Heart right ventricle (tissue), 16 donors: ENCODE results near the gene COL26A1. TPM values are rescaled to one million over a fixed set of nuclear protein-coding genes. Genes with fewer than 3 reads are reported as not detected.
"Not testable (repeated sequence)": the region's sequence is repeated elsewhere in the genome, so short reads cannot be mapped to it uniquely, and the experiment has no call there.

Source experiments
- ATAC-seq, 8 donors: fragments of 200-7000 bp; cut with Tn5 transposase; one replicate each; pipeline ENCODE4 v1.9.1; 2020; ENCODE audit warnings: mild to moderate bottlenecking in 8 of 8, moderate library complexity in 8 of 8, moderate number of reproducible peaks in 1 of 8
- DNase-seq, 2 donors: peaks; one replicate each; pipeline ENCODE4 v3.0.0-alpha.2; 2020
- H3K27ac ChIP-seq, 10 donors: fragments of 200-600 bp; sonication (generic) in 2 of 10; one replicate each; pipeline versions ENCODE4 v1.5.0 to v1.8.0; 2020 to 2022; ENCODE audit warnings: mild to moderate bottlenecking in 3 of 10
- H3K27me3 ChIP-seq, 7 donors: fragments of 200-600 bp; one replicate each; pipeline ENCODE4 v1.8.0; 2021 to 2022; ENCODE audit warnings: mild to moderate bottlenecking in 2 of 7
- H3K36me3 ChIP-seq, 9 donors: fragments of 200-600 bp; sonication (generic) in 1 of 9; one replicate each; pipeline versions ENCODE4 v1.5.0 to v1.8.0; 2020 to 2022; ENCODE audit warnings: mild to moderate bottlenecking in 2 of 9
- H3K4me1 ChIP-seq, 9 donors: fragments of 200-600 bp; sonication (generic) in 1 of 9; one replicate each; pipeline versions ENCODE4 v1.5.0 to v1.8.0; 2020 to 2022; ENCODE audit warnings: mild to moderate bottlenecking in 4 of 9
- H3K4me3 ChIP-seq, 10 donors: fragments of 200-600 bp; sonication (generic) in 2 of 10; one replicate each; pipeline versions ENCODE4 v1.5.0 to v1.8.0; 2020 to 2022; ENCODE audit warnings: mild to moderate bottlenecking in 7 of 10, moderate library complexity in 2 of 10
- H3K9me3 ChIP-seq, 11 donors: fragments of 200-600 bp in 10 of 11; sonication (generic) in 2 of 11; one replicate each; pipeline versions ENCODE4 v1.5.0 to v1.8.0; 2013 to 2022; ENCODE audit warnings: mild to moderate bottlenecking in 2 of 11, control low read depth in 1 of 11, moderate library complexity in 1 of 11
- WGBS, 2 donors: extraction: QIAGEN DNeasy Blood & Tissue Kit; methylation state at CpG; one replicate each; pipeline ENCODE4 v1.1.7; 2013; ENCODE audit warnings: inconsistent platforms in 1 of 2; 5-methylcytosine and 5-hydroxymethylcytosine counted together
- intact Hi-C, 10 donors: fragments of 100-400 bp; cut with DNase I; formaldehyde crosslinking; loops; one replicate each; pipeline versions ENCODE4 v1.11.1 to v1.14.2; 2022
- polyA plus RNA-seq, 2 donors: library from polyadenylated mRNA; stranded (reverse); fragments of 200-250 nt; gene quantifications; one replicate each; pipeline ENCODE4 v1.2.3, GENCODE V29; 2013
- total RNA-seq, 10 donors: library from RNA; stranded (reverse); fragmentation: NEBNext Ultra II Directional in 3 of 10; extraction: Animal tissue kit (Norgen Biotek cat#: 25700) in 3 of 10; gene quantifications; one replicate each; pipeline versions ENCODE4 v1.2.1 to v1.2.4, GENCODE V29; 2021 to 2023
- TF ChIP-seq, protein P1 (sequence below), 9 donors: fragments of 200-600 bp; sonication (generic) in 2 of 9; IDR thresholded peaks; one replicate each; pipeline versions ENCODE4 v1.5.0 to v1.8.0; 2021 to 2022; ENCODE audit warnings: antibody characterized with exemption in 9 of 9, mild to moderate bottlenecking in 5 of 9, moderate library complexity in 1 of 9
- donor health status: Arrhythmogenic right ventricular cardiomyopathy.
- donor health status: ischemic (EF 13 %, LVEDD 7.1; RV severe dilation, severe dysfunction).
- donor health status: healthy with polysubstance abuse.
- donor health status: DM: no; HTN: yes; CAD: no.
- donor health status: DM: no; HTN: no; CAD: no.
- donor health status: ischemic (EF 25% LVEDD 6.9; RV normal size, moderate dysfunction).
- donor health status: ischemic (EF 25% LVEDD 5.7; RV mildly dilated, moderate dysfunction).
- donor health status: healthy.
- donor health status: DM: yes; HTN: yes; CAD: no.
- donor health status: Ischemic cardiomyopathy.
- donor health status: ischemic (EF 35%, LVEDD 5.7; RV mildly dilated, moderate dysfunction).
- donor health status: nonischemic (EF 11% LVEDD 7.7; RV severe dilation, severe dysfunction).
- donor health status: DM: yes; HTN: yes; CAD: no.
- donor health status: PGD.
- donor health status: ischemic (EF 29% LVEDD 5.4; RV normal size, mild dysfunction).
- donor health status: nonischemic (EF 23%, LVEDD 6.1; RV moderate dilation, normal function).

Gene COL26A1
- total and polyA plus RNA-seq, 12 donors, result 0.07 to 0.50 TPM; not detected in 10

DNA sequence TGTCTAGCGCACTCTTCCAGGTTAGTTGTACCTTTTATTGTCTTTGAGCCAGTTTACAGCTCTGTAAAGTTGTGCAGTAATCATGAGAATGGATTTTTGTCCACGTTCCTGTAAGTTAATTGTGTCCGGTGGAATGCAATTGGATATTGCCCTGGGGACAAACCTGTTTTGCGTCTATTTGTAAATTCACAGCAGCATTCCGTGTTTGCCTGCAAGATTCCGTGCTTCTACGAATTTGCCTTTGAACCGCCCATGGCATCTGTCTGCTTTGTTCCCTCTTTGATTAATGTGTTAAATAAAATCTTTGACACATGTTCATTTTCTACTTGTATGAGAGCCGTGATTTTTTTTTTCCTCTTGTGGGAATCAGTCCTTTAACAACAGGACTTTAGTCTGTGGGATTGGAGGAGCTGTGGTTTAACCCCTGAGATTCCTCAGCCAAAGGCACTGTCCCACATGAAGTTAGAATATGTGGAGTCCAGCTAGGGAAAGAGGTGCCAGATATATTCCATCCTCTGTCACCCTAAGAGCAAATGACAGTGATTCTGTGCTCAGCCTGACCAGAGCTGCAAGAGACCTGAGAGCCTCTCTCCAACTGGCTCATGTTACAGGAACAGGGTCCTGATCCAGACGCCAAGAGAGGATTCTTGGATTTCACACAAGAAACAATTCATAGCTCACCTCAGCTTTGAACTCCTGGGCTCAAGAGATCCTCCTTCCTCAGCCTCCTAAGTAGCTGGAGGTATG lies 126.3 kb downstream of the COL26A1 start:
- Histone ChIP-seq H3K4me1 (no peaks in the 10 kb centered on the region), H3K27ac (no peak overlapping the region), H3K36me3 (no peaks in the 10 kb centered on the region), H3K27me3 (peaks cover 0 to 77% (median 17%) of the 10 kb centered on the region in 7 donors), H3K4me3 (no peak overlapping the region), H3K9me3 (no peaks in the 10 kb centered on the region)
- intact Hi-C loops, result no loop called here
- no peak for DNase-seq
- TF ChIP-seq, protein P1, sequence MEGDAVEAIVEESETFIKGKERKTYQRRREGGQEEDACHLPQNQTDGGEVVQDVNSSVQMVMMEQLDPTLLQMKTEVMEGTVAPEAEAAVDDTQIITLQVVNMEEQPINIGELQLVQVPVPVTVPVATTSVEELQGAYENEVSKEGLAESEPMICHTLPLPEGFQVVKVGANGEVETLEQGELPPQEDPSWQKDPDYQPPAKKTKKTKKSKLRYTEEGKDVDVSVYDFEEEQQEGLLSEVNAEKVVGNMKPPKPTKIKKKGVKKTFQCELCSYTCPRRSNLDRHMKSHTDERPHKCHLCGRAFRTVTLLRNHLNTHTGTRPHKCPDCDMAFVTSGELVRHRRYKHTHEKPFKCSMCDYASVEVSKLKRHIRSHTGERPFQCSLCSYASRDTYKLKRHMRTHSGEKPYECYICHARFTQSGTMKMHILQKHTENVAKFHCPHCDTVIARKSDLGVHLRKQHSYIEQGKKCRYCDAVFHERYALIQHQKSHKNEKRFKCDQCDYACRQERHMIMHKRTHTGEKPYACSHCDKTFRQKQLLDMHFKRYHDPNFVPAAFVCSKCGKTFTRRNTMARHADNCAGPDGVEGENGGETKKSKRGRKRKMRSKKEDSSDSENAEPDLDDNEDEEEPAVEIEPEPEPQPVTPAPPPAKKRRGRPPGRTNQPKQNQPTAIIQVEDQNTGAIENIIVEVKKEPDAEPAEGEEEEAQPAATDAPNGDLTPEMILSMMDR (IDR thresholded peaks at IDR 0.05), result no peak
- ATAC-seq, result no peak
- 47 to 49% methylated on average over 10 of the region's 10 CpGs for WGBS, 2 donors

DNA sequence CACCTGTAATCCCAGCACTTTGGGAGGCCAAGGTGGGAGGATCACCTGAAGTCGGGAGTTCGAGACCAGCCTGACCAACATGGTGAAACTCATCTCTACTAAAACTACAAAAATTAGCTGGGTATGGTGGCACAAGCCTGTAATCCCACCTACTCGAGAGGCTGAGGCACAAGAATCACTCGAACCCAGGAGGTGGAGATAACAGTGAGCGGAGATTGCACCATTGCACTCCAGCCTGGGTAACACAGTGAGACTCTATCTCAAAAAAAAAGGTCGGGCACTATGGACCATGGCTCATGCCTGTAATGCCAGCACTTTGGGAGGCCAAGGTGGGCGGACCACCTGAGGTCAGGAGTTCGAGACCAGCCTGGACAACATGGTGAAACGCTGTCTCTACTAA lies 127.8 kb downstream of the COL26A1 start:
- H3K4me3 ChIP-seq, H3K9me3 ChIP-seq, intact Hi-C loops, H3K4me1 ChIP-seq, ATAC-seq, H3K36me3 ChIP-seq, H3K27ac ChIP-seq, DNase-seq: not testable (repeated sequence)
- 86 to 88% methylated on average over 9 of the region's 9 CpGs for WGBS, 2 donors
- H3K27me3 ChIP-seq, result peaks cover 0 to 78% (median 18%) of the 10 kb centered on the region in 7 donors

DNA sequence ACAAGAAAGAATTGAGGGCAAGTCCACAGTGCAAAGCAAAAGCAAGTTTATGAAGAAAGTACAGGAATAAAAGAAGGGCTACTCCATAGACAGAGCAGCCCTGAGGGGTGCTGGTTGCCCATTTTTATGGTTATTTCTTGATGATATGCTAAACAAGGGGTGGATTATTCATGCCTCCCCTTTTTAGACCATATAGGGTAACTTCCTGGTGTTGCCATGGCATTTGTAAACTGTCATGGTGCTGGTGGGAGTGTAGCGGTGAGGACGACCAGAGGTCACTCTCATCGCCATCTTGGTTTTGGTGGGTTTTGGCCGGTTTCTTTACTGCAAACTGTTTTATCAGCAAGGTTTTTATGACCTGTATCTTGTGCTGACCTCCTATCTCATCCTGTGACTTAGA lies 128.8 kb downstream of the COL26A1 start:
- H3K36me3 ChIP-seq, ATAC-seq, H3K27ac ChIP-seq, H3K9me3 ChIP-seq, H3K4me1 ChIP-seq, intact Hi-C loops, DNase-seq, H3K4me3 ChIP-seq: not testable (repeated sequence)
- 81 to 83% methylated on average over 4 of the region's 4 CpGs for WGBS, 2 donors
- peaks cover 0 to 68% (median 18%) of the 10 kb centered on the region in 7 donors for H3K27me3 ChIP-seq

DNA sequence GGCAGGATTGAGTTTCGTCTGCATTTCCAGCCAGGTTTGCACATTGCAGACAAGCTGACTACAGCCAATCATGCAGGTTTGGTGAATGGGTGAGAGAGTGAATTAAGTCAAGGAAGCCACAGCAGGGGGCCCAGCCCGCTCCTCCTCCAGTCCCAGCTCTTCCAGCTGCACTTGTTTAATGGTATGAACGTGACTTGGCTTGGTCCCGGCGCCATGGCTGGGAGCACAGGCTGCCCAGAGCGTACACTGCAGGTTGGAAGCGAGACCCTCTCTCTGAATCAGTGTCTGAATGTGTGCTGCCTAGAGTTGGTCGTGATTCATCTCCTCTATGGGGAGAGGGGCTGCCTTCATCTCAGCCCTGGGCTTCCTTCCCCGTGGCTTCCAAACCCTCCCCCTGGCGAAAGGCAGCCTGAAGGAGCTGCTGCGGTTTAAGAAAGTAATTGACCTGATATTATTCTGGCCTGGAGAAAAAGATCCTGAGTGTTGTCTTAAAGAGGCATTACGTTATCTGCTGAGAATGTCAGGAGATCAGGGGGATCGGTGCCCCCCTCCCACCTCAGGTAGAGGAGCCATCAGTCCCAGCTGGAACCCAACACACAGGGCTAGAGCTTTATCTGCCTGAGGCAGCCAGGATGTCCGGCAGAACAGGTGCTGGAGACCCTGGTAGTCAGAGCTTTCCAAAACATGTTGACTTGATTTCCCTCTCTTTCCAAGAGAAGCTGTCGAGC lies 132.1 kb downstream of the COL26A1 start:
- TF ChIP-seq, protein P1 (IDR thresholded peaks at IDR 0.05), result no peak
- ATAC-seq, result no peak
- Histone ChIP-seq H3K36me3 (no peaks in the 10 kb centered on the region), H3K4me3 (no peak overlapping the region), H3K4me1 (no peaks in the 10 kb centered on the region), H3K9me3 (no peaks in the 10 kb centered on the region), H3K27ac (no peak overlapping the region), H3K27me3 (peaks cover 0 to 44% (median 14%) of the 10 kb centered on the region in 7 donors)
- 47 to 49% methylated on average over 15 of the region's 15 CpGs for WGBS, 2 donors
- no peak for DNase-seq
- intact Hi-C loops, result no loop called here

DNA sequence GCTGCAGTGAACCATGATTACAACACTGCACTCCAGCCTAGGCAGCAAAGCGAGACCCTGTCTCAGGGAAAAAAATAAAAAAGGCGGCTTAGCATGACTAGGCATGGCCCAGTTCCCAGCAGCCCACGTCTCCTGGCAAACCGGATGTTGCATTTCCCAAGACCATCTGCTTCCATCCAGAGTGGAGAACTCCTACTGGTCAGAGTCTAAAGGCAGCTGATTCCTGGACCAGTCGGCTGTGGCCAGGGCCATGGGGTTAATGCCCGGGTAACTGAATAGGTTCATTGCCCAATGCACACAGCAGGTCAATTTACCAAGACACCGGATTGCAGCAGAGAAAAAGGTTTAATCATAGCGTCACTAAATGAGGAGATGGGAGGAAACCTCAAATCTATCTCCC lies 133.3 kb downstream of the COL26A1 start:
- peaks cover 0 to 33% (median 11%) of the 10 kb centered on the region in 7 donors for H3K27me3 ChIP-seq
- no peaks in the 10 kb centered on the region for H3K4me1 ChIP-seq
- H3K27ac ChIP-seq, result no peak overlapping the region
- 79% methylated on average over 8 of the region's 8 CpGs for WGBS, 2 donors
- H3K36me3 ChIP-seq, result no peaks in the 10 kb centered on the region
- H3K4me3 ChIP-seq, result no peak overlapping the region
- H3K9me3 ChIP-seq, result no peaks in the 10 kb centered on the region
- no peak for ATAC-seq
- intact Hi-C loops, result no loop called here
- no peak for DNase-seq
- TF ChIP-seq, protein P1 (IDR thresholded peaks at IDR 0.05), result no peak
